ENCODE measurements around the gene RIMS1.

RIMS1 gene

DNA sequence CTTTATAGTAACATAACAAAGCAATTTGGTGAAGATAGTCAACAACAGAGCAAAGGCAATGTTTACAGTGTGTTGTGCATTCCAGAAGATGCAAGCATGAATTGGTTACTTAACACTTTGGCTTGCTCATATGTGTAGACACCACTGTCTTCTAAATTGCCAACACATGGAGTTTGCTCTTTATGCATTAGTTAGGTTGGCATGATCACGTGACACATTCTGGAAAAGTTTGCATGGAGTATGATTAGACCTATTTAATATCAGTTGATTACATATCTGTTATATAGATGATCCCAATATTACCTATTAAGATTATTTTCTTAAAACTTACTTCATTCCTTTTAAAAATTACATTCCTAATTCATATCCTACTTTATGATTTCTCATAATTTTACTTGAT lies 197.6 kb downstream of the RIMS1 start:
- in situ Hi-C loops (cut with HindIII; ENCODE audit: low sequenced_read_pairs), result no loop called here

DNA sequence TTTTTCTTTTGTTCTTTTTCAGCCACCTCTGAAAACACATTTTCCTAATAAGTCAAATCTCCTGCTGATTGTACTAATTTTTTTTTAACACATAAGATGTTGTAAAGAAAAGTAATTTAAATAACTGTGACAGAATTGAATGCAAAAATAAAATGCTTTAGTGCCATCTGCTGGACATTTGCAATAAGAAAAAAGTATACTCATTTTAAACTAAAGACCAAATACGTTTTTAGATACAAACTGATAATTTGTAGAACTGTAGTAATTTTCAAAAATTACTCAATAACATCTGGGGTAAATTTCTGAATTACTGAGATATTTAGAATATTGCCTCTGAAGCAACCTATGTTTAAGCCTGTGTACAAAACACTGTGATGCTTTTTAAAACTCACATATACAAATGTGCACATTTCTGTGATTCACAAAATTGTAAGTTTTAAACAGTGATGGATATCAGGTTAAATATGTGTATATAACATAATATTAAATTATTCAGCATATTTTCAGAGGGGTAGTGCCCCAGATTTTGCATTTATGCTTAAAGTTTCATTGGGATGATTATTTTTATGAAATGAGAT lies 198.7 kb downstream of the RIMS1 start:
- in situ Hi-C loops (cut with HindIII; ENCODE audit: low sequenced_read_pairs), result no loop called here

DNA sequence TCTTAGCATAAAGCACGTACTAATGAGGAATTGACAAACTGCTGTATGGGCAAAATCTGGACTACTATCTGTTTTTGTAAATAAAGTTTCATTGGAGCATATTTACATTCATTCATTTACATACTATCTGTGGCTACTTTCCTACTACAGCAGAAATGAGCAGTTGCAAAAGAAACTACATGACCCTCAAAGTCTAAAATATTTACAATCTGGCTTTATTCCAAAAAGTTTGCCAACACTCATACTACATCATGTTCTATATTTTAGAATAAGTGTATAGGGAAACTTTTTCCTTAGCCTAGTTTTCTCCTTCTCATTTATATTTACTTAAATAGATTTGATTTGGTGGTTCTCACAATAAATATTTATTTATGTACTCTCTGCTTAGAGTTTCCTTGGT lies 208.2 kb downstream of the RIMS1 start:
- in situ Hi-C loops (cut with HindIII; ENCODE audit: low sequenced_read_pairs), result no loop called here

DNA sequence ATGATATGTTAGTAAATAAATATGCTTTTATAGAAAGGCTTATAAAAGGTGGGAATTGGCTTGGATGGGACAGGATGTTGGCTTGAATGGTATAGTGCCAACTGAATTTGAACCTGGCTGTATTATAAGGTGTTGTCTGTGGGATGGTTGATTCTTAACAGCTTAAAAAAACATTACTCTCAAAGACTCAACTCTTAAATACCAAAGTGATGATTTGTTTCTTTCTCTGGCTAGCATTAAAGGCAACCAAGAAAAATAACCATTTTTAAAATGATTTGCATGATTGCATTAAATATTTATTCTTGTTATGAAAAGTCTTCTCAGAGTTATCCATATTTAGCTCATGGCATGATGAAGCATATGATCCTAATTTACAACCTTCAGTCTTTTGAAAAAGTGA lies 216.2 kb downstream of the RIMS1 start:
- in situ Hi-C loops (cut with HindIII; ENCODE audit: low sequenced_read_pairs), result no loop called here

DNA sequence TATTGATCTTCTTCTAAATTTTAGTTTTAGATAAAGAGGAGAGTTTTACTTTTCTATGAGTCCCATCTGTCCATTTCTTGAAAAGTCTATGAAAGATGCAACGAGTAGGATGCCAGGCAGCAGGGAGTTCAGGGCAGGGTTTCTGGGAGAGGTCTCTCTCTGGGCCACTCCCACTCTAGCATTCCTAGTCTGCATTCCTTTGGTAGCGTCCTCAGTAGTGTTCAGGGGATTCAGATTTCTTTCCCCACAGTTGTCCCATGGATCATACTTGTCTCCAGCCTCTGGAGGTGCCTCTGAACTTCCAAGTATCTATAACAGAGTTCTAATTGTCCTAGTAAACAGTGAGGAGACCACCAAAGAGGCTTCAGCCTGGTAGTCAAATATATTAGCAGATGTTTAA lies 225.3 kb downstream of the RIMS1 start:
- in situ Hi-C loops (cut with HindIII; ENCODE audit: low sequenced_read_pairs), result no loop called here

DNA sequence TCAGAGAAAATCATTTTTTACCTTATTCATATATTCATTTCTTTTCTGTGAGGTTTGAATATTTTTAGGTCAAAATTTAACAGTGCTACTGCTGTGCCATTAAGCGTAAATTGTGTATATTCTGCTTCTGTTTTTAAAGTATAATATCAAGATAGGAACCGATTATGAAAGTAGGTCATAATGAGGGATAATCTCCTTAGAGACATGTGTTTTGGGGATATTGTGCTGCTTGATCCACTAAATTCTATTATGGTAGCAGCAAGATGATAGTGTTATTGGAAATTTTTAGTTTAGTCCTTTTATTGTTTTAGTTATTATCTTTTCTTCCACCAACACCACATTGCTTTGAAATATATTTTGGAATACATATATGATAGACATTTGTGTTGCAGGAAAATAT lies 244.0 kb downstream of the RIMS1 start:
- in situ Hi-C loops (cut with HindIII; ENCODE audit: low sequenced_read_pairs), result no loop called here

DNA sequence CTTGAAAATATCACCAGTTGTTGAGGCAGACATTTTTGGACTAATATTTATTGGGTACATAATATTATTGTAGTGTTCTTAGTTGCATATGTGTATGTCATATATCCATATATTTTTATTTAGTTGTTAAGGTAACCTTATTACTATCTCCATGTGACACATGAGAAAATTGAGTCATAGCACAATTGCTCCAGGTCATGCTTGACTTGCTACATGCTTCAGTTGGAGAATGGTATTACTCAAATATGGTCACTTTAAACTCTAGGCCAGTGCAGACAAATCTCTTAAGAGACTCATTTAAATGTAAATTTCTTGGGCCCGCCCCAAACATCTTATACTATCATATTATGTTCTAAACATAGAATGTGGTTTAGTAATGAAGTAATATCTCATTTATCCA lies 246.1 kb downstream of the RIMS1 start:
- in situ Hi-C loops (cut with HindIII; ENCODE audit: low sequenced_read_pairs), result no loop called here

DNA sequence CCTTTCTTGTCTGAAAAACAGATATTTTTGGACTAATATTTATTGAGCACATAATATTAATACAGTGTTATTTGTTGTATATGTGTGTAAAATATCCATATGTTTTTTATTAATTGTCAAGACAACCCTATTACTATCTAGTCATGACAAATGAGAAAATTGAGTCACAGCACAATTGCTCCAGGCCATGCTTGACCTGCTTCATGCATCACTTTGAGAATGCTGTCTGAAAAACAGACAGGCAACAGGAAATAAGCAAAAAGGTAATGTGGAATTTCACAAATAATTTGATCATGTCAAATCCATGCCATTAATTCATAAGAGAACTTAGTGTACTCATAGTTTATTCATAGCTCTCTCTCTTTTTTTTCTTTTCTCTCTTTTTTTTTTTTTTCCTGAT lies 246.5 kb downstream of the RIMS1 start:
- in situ Hi-C loops (cut with HindIII; ENCODE audit: low sequenced_read_pairs), result no loop called here

DNA sequence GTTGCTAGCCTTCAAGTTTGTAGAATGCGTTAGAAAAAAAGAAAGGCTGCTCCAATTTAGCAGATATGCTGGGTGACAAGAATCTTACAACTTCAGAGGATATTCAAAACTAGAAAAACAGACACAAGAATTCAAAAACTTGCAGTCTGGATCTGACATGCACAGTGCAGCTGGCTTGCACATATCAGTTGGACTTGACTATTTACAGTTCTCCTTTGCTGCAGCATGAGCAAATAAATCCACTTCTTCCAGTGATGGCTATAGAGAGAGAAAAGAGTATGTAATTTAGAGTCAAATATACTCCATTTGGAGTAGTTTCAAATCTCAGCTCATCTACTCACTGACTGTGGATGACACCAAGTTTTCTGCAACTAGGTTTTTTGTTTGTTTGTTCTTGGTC lies 247.0 kb downstream of the RIMS1 start:
- in situ Hi-C loops (cut with HindIII; ENCODE audit: low sequenced_read_pairs), result no loop called here

DNA sequence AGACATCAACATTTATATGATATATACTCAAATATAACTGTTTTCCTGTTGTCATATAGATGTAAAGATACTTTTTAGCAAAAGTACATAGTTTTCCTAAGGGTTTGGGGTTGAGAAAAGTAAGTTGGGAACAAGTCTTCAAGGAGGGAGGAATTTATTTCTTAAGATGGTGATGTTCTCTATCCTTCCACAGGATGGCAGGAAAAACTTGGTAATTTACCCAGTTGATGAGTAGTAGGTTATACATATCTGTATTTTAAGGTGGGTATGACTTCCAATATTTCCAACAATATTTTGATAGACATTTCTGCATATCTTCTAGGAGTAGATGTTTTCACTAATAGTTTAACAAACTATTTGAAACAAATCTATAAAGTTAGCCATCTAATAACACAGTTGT lies 254.4 kb downstream of the RIMS1 start:
- in situ Hi-C loops (cut with HindIII; ENCODE audit: low sequenced_read_pairs), result no loop called here

DNA sequence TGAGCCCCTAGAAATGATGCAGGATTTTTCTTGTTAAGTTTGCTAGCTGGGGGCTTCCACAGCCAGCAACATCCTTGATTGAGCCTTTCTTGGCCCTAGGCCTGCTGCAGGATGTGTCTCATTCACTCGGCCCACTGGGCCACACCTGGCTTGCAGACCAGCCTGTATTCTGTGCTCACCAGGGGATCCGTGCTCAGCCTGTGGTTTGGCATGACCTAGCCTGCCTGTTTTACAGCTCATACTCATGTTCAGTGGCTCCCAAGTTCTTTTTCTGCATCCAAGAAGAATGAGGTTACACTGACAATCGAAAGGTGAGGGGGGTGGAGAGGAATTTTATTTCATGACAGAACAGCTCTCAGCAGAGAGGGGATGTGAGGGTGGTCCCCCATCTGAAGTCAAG lies 263.4 kb downstream of the RIMS1 start:
- in situ Hi-C loops (cut with HindIII; ENCODE audit: low sequenced_read_pairs), result no loop called here

DNA sequence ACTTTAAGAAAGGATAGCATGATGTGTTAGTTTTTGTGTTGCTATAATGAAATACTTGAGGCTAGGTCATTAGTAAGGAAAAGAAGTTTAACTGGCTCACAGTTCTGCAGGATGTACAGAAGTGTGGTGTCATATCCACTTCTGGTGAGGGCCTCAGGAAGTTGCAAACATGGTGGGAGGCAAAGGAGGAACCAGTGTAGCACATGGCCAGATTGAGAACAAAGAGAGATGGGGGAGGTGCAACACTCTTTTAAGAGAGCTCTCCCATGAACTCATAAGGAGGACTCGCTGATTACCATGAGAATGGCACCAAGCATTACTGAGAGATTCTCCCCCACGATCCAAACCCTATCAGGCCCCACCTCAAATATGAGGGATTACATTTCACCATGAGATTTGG lies 265.4 kb downstream of the RIMS1 start:
- in situ Hi-C loops (cut with HindIII; ENCODE audit: low sequenced_read_pairs), result no loop called here

DNA sequence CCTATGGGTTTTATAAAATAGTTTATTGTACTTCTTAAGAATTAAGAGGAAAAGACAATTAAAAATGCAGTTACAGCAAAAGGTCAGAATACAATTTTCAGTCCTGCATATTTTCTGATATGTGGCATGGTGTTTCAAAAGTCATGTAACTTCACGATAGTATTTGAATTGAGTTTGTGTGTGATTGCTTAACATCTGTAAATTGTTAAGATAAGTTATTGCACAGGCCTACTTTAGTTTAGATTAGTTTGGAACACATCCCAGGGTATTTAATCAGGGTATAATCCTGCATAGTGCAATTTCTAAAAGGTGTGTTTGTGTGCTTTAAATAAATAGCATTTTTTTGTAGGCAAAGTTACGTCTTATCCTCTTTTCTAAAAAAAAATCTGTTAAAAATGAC lies 289.6 kb downstream of the RIMS1 start:
- in situ Hi-C loops (cut with HindIII; ENCODE audit: low sequenced_read_pairs), result no loop called here

DNA sequence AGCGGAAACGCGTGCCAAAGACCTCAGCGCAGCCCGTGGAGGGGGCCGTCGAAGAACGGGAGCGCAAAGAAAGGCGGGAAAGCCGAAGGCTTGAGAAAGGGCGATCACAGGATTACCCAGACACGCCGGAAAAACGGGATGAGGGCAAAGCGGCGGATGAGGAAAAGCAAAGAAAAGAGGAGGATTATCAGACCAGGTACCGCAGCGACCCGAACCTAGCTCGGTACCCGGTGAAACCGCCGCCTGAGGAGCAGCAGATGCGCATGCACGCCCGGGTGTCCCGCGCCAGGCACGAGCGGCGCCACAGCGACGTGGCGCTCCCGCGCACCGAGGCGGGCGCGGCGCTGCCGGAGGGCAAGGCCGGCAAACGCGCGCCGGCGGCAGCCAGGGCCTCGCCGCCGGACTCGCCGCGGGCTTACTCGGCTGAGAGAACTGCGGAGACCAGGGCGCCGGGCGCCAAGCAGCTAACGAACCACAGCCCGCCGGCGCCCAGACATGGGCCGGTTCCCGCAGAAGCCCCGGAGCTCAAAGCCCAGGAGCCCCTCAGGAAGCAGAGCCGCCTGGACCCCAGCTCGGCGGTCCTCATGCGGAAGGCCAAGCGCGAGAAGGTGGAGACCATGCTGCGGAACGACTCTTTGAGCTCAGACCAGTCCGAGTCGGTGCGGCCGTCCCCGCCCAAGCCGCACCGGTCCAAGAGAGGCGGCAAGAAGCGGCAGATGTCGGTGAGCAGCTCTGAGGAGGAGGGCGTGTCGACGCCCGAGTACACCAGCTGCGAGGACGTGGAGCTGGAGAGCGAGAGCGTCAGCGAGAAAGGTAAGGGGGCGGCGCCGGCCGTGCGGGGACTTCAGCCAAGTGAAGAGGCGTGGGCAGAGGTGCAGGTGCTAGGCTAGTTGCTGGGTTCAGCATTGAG lies 296.2 kb downstream of the RIMS1 start:
- in situ Hi-C loops (cut with HindIII; ENCODE audit: low sequenced_read_pairs), result no loop called here

DNA sequence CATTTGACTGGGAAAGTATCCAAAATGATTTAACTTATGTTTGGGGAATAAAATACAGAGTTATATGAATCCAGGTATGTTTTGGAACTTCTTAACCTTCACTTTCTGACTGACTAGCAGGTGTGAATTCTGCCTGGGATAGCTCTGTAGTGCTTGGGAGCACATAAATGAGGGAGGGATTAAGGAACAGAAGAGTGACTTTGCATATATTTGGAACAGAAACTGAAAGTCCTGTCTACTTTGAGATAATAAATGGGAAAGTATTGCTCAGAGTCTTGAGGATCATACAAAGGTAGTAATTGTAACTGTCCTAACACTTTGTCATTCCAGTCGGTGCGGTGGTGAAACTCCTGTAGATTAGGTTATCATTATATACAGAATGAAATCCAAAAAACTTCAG lies 317.6 kb downstream of the RIMS1 start:
- in situ Hi-C loops (cut with HindIII; ENCODE audit: low sequenced_read_pairs), result loop anchor here (5.0 to 10.0 kb wide), 2 partner anchors 77 to 941 kb away; no protein-coding TSS in a partner anchor

DNA sequence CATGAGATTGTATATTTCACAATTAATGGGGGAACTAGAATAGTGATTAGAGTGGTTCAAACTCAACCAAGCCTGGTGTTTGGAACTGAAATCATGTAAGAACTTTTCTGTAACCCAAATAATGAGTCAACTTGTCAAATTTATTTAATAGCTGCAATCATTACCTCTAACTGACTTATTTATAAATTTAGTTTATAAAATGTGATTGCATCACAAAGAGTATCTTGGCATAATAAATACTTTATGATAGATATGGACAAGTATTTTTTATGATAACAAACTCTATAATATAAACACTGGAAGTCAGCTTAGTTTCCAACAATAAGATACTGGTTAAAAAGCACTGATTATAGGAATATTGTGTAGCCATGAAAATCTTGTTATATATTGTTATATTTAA lies 319.1 kb downstream of the RIMS1 start:
- in situ Hi-C loops (cut with HindIII; ENCODE audit: low sequenced_read_pairs), result loop anchor here (10.0 kb wide), 1 partner anchor 939 kb away; no protein-coding TSS in a partner anchor

DNA sequence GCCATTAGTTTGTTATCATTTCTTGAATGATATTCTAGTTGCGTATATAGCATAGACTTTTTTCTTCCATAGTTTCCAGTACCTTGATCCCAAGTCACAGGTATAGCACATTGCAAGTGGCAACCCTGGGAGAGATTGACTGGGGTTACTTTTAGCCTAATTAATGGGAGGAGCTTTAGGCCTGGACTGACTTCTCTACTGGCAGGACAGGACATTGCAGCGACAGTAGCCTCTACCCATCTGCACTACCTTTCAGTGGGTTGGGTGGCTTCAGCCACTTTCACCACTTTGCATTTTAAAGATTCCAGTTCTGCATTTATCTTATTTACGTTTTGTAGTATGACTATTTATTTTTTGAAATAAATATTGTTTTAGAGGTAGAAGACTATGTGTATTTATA lies 320.3 kb downstream of the RIMS1 start:
- in situ Hi-C loops (cut with HindIII; ENCODE audit: low sequenced_read_pairs), result loop anchor here (10.0 kb wide), 1 partner anchor 938 kb away; no protein-coding TSS in a partner anchor

DNA sequence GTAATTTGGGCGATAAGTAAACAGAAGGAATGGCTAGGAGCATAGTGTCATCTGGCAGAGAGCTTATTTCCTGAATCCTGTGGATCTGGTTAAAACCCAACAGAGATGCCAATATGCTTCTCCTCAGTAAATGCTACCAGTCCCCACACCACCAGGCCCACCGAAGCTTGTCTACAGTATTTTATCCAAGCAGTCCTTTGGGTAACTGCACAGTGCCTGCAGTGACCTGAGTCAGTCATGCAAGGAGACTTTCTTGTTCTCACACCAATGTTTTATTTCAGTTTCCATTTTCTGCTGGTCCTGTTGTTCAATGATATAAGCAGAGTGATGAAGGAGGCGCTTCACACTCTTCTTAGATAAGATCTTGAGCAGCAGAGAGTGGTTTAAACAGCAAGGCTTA lies 326.3 kb downstream of the RIMS1 start:
- in situ Hi-C loops (cut with HindIII; ENCODE audit: low sequenced_read_pairs), result no loop called here

DNA sequence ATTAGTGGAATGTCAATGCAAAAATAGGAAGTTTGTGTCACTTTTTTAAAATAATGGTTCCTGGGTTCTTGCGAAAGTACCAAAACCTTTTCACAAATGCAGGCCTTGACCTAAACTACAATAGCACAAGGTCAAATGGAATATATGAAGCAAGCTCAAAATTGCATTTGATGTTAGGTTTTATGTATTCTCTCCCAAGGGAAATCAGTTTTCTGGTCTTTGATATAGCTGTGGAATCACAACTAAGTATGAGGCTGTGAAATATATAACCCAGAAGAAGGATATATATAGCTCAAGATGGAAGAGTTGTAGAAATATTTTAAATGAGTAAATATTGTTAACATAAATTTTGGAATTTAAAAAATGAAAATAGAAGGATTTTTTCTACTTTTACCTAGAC lies 327.3 kb downstream of the RIMS1 start:
- in situ Hi-C loops (cut with HindIII; ENCODE audit: low sequenced_read_pairs), result no loop called here

DNA sequence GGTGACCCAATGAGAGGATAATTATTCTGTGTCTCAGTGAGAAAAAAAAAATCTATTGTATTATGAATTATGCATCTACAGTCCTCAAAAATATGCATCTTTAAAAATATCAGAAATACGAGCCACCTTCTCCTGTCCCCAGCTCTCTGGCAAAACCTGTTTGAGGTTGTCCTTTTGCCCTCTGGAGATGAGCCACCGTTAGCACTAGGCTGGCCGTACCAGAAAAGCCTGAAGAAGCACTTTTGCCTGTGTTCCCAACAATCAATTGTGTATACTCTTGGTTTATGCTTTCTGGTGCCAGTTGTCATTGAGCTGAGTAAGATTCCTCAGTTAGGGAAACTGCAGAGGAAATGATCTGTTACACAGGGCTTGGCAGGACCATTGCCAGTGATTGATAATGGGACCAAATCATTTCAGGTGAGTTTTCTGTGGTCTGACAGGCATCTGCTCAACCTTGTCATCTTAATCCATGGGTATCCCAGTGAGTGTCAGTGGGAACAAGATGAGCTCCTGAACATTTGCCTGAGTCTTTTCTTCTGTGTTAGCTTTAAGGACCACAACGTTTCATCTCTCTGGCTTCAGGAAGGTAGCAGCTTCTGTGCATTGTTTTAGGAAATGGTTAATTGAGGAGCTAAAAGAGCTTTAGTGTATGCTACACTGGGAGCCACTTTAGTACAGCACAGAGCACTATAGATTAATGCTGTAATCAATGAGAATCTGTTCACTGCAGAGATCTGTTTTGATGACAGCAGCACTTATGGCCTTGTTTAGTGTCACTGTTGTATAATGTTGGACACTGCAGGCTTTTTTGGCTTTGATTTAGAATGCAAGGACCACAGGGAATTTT lies 330.1 kb downstream of the RIMS1 start:
- in situ Hi-C loops (cut with HindIII; ENCODE audit: low sequenced_read_pairs), result no loop called here

DNA sequence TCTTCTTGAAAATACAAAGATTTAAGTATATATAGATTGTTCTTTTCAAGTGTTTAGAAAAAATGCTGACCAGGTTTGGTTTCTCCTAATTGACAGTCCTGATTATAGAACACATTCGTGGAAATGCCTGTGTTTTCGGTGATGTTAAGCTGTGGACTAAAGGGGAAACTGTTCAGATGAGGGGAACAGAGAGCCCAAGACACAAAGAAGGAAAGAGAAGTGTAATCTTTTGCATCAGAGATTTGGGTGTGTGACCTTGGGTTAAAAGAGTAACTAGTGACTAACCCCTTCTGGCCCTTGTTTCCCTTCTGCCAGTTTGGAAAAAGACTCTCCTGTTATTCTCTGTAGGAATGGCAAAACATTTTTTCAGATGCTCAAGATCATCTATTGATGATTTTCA lies 331.3 kb downstream of the RIMS1 start:
- in situ Hi-C loops (cut with HindIII; ENCODE audit: low sequenced_read_pairs), result no loop called here

DNA sequence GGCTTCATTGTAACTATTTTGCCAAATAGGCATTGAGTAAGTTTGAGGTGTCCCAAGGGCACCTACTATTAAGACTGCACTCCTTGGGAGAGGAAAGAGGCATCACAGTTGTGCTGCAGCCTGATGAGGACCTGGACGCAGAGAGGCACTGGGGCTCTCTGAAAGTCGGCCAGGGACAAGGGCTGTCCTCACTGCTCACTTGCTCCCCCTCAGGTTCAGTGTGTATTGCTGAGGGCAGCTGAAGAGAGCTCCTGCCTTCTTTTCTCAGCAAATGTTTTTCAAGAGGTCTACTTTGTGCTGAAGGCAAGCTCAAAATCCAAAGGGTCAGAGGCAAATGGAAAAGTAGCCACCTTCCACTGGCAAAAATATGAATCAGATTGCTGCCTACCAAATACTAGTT lies 331.8 kb downstream of the RIMS1 start:
- in situ Hi-C loops (cut with HindIII; ENCODE audit: low sequenced_read_pairs), result no loop called here
